DLD1 (cell line): ENCODE measurements around the gene LTBP2.

ENCODE experiments used
- in situ Hi-C: cut with HindIII; loops from 2 replicates; pipeline ENCODE4 v1.10.0; 2017; ENCODE audit warnings: low sequenced_read_pairs

Gene LTBP2

DNA sequence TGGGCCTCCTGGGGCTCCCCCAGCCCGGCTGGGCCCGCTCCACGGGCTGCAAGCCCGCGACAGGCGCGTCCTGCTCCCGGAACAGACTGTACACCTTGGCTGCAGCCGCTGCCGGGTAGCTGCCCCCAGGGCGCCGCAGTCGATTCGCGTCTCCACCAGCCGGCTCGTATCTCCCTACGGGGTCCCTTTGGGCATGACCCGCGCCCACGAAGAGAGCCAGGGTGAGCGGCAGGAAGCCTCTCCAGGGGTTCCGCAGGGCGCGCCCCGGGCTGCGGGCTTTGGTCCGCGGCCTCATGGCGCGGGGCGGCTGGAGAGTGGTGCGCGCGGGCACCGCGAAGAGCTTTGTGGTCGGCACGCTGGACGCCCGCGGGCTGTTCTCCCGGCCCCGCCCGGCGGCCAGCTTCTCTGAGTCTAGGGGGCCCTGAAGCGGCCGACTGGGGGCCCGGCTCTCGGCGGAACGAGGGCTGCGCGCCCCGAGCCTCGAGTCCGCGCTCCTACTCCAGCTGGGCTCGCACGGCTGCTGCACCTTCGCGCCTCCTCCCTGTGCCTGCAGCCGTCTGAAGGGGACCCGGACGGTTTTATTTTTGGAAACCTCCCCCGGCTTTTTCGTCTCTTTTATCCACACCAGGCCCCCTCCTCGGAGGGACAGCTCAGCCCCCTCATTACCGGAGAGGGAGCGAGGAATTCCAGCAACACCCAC, at the start of gene LTBP2:
Gene LTBP2, minus strand, starts transcription at position 588 of the 700 bp plus-strand sequence. Its CDS starts 293 bp downstream, at position 295.
- in situ Hi-C loops, result no loop called here

DNA sequence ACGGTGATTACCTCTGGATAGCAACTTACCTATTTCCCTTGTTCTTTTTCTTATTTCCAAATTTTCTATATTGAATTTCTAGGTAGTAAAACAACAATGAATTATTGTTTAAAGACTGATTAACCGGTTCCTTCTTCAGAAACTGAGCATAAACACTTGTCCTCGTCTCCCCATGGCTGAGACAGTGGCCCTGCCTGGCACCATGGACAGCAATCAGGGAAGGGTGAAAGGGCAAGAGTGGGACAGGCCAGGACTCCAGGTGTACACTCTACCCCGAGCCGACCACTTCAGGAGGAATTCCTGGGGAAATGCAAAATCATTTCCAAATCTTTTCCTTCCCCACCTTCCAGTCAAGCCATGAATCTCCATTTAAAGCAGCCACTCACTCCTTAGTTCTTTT, 48.8 kb upstream of the LTBP2 start:
- in situ Hi-C loops, result no loop called here

DNA sequence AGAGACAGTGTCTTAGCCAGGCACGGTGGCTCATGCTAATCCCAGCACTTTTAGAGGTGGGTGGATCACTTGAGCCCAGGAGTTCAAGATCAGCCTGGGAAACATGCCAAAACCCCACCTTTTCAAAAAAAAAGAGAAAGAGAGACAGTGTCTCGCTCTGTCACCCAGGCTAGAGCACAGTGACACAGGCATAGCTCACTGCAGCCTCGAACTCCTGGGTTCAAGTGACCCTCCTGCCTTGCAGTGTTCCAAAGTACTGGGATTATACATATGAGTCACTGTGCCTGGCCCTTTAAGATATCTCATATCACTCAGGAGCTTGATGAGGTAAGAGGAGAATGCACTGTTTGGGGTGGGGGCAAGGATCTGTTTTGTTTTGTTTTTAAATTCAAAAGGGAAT, 48.1 kb upstream of the LTBP2 start:
- in situ Hi-C loops, result no loop called here

DNA sequence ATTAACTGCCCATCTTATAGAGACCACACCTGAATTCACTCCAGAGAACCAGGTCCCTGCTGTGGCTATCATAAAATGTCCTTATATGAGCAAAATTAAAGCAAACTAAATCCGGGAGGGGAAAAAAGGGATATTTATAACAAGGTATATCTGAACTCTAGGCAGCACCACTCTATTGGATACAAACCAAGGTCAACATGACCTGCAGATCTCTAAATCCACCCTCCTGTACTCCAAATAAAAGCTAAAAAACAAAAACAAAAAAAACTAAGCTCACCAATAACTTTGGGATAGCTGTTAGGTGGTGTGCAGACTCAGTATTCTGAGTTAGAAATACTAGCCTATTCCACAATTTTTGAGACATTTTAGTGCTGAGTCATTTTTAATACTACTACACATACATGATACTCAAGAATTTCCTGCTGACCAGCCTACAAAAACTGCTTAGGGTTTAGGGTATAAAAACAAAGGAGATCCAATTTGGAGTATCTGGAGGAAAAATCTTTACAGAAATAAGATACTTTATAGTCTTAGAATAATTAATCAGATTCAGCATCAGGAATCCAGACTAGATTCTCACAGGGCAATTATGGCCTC, 46.6 kb upstream of the LTBP2 start:
- in situ Hi-C loops, result no loop called here

DNA sequence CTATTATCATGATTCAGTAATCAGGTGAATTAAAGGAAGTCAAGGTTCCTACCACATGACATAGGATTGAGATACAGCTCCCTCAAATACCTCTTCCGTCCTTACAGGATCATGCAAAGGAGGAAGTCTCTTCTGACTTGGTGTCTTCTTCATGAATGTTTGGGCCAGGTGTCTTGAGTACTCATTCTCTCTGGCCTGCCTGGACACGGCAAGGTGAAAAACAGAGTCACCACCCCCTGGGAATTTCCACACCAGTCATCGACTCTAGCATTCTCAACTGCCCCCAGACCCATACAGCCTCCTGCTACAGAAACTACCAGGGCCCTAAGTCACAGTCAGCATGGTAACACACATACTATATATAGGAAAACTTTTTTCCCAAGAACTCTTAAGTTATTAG, 44.9 kb upstream of the LTBP2 start:
- in situ Hi-C loops, result no loop called here

DNA sequence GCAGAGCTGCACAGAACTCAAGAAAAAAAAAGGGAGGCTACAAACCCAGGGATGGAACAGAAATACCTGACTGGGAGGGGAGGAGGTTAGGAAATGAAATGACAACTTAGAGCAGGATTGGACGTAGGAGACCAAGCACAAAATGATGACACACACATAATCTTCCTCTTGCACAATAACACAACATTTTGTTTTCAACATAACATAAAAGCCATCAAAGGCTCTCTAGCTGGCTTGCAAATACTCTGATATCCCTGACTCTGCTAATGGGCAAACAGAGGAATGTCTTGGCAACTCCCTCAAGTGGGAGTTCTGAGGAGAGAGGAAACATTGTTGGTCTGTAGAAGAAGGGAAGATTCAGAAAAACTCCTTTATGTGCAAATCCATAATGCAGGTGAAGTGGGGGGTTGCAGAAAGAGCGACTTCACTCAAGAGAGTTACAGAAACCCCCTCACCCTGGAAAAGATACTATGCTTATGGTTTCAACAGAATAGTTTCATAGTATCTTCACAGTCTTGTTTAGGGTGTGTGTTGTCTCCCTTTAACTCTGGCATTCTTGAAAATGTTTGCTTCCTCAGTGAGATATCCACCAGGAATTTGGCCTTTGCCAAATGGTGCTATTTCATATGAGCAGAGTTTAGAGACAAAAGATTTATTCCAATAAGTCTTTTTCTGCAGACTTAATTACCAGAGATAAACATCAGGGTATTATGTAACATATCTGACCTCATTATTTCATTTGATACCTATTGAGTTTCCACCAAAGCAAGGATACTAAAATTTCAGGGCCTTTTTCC, 43.8 kb upstream of the LTBP2 start:
- in situ Hi-C loops, result no loop called here

DNA sequence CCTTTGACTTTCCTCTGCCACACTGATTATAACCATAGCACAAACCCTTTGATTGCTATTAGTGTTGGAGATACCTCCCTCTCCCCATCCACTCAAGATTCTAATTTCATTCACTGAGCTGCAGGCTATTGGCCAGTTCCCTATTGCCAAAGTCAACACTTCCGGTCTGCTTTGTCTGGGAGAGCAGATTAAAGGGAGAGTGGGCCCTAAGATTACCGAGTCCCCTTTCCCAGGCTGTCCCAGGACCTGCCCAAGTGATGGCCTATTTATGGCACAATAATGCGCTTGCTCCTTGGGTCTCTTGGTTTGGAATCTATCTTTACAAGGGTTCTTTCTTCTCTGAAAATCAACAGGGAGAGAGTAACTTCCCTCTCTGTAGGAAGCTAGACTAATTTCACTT, 42.9 kb upstream of the LTBP2 start:
- in situ Hi-C loops, result no loop called here

DNA sequence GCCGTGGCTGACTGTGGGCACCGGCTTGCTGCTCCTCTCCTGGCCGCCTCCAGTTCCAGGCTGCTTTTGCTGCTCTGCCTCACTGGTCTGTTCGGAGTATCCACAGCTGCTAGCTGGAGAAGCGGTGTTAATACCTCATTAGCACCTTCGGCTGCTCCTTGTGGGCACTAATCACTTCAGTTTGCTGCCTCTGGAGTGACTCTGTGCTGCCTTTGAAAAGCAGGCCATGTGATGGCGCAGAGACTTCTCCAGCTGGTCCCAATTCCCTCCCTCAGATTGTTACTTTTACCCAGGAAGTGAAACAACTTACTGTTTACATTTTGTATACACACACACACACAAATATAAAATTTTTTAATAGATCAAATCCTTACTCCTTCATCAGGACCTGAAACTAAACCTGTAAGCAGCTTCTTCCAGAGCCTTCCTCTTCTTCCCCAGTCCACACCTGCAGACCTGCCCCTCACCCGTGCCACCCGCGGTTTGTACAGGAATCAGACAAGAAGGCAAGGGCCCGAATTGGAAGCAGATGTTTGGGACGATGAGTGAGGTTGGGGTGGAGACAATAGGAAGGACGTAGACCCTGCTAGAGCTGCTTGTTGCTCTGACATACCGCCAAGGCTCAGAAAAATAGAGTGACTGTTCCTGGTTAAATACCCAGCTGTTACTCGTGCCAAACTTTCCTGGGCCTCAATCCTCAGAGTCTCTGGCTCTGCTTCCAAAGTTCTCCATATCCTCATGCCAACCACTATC, 41.5 kb upstream of the LTBP2 start:
- in situ Hi-C loops, result no loop called here

DNA sequence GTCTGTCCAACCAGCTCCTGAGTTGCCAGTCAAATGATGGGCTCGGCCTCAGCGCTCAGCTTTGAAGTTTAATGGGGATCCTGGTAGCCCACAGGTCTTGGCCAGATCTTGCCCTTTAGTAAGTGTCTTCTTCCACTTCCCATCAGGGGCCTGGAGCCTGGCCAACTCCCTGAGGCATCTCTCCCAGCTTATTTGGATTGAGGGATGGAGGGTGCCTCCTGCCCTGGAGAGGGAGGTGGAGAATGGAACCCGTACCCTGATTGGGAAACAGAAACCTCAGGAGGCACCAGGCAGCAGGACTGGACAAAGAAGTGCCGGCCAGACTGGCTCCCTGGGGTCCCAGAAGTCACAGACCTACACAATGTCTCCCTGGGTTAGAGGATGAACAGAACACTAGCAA, 40.5 kb upstream of the LTBP2 start:
- in situ Hi-C loops, result no loop called here

DNA sequence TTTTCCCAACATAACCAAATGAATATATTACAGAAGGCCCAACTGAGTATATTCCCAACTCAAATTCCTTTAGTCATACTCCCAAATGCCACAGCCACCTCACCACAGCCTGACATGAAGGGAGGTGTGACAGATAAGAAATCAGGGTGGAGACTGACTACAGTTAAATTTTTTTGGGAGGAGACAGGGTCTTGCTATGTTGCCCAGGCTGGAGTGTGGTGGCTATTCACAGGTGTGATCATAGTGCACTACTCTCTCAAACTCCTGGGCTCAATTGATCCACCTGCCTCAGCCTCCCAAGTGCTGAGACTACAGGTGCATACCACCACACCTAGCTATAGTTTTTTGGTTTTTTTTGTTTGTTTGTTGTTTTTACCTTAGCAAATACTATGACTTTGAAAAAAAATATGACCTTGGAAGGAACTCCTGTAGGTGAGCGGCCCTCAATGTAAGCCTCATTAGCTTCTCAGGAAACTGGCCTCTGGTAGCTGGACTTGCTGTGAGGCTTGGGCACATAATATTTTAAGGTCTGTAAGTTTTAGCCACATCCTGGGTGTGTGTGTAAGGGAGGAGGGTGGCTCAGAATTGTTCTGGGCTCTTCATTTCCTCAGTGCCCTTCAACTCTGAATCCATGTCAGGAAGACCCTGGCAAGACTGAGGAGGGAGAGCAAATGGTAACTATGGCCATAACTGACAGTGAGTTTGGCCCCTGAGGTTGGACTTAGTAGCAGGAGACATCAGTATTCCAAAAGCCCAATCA, 39.1 kb upstream of the LTBP2 start:
- in situ Hi-C loops, result no loop called here

DNA sequence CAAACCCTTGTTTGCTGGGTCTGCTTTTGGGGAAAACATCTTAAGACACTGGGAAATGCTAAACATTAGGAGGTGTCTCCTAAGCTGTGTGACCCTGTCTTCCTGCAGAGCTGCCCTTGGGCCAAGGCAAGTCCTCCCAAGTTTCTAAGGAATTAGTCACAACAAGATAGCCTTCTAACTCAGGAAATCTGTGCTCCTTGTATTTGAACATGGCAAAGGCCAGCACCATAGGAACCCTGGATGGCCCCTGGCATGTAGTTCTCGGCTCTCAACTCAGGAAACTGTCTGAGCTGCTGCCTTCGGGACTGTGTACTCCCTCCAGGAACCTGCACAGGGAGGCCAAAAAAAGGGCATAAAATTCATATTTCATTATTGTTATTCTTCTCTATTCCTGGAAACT, 37.6 kb upstream of the LTBP2 start:
- in situ Hi-C loops, result no loop called here

DNA sequence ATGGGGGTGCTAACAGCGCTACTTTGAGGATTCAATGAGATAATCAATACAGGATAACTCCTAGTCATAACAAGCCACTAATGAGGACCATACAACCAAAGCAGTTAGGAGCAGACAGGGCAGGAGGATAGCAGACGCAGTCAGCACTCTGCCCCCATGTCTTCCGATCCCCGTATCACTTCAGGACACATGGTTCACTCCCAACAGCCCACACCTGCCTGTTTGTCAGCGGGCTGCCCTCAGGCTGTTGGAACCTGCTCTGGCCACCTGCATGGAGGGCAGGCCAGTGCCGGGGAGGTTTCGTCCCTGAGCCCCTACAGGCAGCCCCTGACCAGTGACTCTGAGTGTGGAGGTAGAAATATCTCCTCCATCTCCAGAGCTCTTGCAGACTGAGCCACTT, 37.1 kb upstream of the LTBP2 start:
- in situ Hi-C loops, result no loop called here

DNA sequence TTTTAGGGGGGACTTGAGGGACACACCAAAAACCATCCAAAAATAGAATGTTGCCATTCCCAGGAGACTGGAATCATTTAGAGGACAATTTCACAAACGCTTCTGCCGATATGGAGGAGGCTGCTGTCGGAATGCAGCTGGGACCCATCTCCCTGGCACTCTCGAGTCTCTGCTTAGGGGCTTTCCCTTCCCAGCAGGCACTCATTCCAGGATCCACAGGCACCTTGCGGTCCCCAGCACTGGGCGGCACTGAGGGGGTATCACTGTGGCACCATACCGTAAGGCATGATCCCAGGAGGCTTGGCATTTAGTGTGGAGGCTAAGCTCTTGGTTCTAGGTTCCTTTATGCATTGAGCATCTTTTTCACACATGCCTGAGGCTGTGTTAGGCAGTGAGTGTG, 36.6 kb upstream of the LTBP2 start:
- in situ Hi-C loops, result no loop called here

DNA sequence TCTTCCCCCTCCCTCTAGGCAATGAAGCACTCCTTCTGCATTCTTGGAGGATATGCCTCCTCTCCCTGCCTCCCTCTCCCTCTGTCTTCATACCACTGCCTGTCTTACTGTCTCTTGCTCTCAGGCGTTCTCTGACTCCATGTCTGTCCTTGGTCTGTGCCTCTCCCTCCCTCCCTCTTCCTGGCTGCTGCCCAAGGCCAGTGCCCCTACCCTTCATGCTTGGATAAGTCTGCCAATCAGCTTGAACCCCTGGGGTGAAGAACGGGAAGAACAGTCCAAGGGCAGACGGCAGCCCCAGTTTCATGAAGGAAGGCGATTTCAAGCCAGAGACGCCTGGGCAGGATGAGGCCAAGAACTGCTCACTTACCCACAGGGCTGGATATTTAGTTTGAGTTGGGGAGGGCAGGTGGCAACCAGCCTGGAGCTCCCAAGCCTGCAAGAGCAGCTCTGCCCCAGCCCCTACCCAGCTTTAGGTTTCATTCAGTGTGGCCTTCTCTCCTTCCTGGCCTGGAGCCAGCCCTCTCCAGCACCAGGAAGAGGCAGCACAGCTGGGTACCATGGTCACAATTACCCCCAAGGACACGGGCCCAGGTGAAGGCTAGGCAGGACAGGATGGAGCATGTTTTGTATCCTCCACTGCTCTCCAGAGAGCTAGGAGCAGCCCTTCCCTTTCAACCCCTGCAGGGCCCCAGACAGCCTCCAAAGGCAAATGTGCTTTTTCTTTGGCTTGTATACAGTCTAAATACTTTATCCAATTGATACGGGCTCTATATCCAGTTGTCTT, 35.8 kb upstream of the LTBP2 start:
- in situ Hi-C loops, result no loop called here

DNA sequence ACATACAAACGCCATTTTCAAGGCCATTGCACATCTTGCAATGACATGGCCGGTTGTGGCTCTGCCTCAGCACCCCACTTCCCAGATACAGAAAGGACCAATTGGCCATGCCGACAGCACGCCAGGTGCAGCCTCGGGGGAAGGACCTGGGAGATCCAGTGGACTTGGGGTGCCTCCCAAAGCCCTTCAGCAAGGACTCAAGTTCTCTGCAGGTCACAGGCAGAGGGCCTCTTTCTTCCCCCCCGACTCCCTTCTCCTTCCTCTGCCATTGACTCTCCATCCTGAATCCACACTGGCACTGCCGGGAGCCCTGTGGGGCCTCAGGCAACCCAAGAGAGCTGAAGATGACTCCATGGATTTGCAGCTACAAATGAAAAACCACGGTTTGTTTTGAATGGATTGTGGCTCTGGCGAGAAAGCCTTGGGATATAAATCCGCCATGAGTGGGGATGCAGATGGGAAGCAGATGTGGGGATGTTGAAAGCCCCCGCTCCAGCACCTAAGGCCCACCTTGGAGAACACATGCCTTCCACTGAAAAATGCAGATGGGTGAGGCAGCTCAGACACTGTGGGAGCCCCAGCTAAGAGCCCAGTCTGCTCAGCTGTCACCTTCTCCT, 35.1 kb upstream of the LTBP2 start:
- in situ Hi-C loops, result no loop called here

DNA sequence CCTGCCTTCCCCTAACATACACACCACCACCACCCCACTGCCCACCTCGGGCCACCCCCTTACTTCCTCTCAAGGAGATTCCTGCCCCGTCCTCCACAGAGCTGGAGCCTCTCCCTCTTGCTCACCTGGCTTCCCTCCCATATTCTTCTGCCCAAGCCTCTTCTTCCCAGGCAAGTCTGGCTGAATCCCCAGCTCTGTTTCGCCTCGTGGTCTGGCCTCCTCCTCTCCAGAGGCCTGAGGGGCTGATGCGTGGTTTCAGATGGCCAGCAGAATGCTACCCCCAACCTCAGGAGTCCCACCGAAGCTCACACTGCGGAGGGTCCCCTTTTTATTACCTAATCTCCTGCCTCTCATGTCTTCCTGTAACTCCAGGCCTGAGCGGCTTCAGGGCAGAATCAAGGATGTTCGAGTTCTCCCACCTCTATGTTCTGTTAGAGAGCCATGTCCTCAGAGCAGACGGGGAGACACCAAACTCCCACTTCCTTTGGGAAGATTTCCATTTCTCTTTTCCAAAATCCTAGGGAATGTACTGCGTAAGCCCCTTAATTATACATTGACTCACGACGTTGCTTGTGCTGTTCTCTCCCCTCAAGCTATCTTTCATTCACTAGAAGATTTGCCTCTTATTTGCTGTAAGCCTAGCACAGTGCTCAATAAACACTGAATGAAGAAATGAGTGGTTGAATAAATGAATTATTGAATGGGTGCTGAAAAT, 33.9 kb upstream of the LTBP2 start:
- in situ Hi-C loops, result no loop called here

DNA sequence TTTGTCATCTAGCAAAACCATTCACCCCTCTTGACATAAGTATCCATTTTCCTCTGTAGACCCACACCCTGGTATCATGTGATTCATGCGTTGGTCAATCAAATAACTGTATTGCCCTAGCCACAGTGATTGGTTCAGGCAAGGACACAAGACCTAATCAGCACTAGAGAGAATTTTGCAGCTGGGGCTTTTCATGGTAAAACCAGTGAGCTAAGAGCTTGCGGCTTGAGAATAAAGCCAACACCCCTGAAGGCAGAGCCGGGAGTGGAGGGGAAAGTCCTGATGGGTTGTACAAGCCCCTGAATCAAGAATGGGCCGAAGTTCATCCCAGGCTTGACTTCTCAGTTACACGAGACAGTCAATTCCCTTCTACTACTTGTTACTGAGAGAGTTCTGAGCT, 33.2 kb upstream of the LTBP2 start:
- in situ Hi-C loops, result no loop called here

DNA sequence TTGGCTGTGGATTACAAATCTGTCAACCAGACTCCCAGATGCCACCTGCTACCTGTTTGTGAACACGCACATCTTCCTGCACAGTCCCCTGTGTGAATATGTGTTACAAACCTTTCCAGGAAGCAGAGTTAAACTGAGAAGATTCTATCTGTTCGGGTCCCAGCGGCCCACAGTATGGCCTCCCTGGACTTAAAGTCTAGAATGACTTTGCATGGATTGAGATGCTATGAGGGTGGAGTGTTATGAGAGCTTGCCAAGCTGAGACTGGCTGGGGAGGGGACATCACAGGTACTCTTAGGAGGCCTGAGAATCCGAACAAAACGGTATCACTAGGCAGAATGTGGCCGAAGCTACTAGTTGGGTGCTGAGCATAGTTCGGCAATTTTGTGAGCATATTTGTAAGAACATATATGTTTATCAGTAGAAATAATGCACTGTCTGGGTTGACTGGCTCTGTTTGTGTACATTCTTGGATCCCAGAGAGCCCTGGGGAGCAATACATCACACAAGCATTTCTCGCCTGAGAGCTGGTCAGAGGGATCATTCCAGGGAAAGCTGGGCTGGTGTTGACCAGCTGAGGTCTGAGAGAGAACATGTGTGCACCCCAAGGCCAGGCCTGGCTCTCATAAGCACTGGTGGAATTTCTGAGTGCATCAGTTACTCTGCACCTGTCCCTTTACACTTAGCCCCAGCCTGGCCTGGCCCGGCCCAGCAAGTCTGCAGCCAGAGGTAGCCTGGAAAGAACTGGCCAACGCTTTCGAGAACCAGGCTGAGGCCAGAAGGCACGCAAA, 29.8 kb upstream of the LTBP2 start:
- in situ Hi-C loops, result loop anchor here (5.0 kb wide), 1 partner anchor 69 kb away; no protein-coding TSS in a partner anchor
